Hematopoietic multipotent progenitor cell treated with erythropoietin and hydrocortisone succinate and interleukin-3 and kit ligand, for 8 days (in vitro differentiated cells): ENCODE results near the gene DPYD.

Source experiments
- DNase-seq: peaks from one replicate; pipeline ENCODE4 v3.0.0-alpha.2; 2015

Gene DPYD

DNA sequence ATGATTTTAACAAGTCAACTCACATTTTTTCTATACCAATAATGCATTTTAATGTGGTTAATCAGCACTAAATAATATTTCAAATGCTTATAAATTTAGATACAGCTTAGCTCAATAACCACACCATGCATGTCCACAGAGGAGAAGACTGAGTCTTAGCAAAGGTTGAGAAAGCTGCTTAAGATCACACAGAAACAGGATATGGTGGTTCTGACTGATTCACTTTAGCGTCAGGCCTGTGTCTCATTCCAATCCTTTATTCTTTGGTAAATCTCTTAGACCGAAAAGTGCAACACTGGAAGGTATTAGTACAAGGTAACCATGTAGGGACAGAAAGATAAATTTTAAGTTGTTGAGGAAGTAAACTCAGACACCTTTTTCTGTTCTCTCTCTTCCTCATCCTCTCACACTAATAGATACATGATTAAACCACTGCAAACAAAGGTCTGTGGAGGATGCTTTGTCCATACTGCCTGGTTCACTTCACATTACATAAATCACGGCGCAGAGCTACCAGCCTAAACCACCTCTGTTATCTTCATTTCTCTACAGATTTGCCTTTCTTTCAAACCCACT is 139.0 kb downstream of the DPYD start:
- DNase-seq = no peak

- no peak for DNase-seq
Observed at GRCh38 chr1:97780884-97781283, 139.9 kb downstream of the DPYD start.

GRCh38 chr1:97778718-97779117 is 142.1 kb downstream of the DPYD start:
- no peak for DNase-seq

- DNase-seq = no peak
Observed at GRCh38 chr1:97770376-97770775, 150.5 kb downstream of the DPYD start.

- DNase-seq = no peak
Observed at GRCh38 chr1:97767381-97767780, 153.5 kb downstream of the DPYD start.

DNA sequence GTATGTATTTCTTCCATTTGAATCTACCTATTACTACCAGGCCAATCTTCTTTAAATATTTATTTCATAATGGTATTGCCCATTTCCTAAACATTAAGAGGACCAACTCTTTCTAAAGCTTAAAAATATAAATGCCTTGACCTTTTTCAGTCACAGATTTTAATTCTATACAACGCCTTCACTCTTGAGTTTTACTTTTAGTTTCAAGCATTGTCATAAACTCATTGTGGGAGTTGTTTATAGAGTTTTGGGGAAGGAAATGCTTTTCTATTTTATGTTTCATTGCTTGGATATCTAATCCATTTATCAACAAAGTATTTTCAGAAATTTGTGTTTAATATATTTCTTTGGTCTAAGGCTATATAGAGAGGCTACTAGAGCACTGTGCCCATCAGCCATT is 155.8 kb downstream of the DPYD start:
- no peak for DNase-seq

DNA sequence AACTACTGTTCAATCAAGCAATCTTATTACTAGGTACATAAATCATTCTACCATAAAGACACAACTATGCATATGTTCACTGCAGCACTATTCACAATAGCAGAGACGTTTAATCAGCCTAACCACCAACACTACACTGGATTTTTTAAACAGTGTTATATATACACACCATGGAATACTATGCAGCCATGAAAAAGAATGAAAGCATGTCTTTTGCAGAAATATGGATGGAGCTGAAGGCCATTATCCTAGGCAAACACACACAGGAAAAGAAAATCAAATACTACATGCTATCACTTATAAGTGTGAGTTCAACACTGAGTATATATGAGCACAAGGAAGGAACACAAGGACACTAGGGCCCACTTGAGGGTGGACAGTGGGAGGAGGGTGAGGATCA is 159.2 kb downstream of the DPYD start:
- DNase-seq = no peak

DNA sequence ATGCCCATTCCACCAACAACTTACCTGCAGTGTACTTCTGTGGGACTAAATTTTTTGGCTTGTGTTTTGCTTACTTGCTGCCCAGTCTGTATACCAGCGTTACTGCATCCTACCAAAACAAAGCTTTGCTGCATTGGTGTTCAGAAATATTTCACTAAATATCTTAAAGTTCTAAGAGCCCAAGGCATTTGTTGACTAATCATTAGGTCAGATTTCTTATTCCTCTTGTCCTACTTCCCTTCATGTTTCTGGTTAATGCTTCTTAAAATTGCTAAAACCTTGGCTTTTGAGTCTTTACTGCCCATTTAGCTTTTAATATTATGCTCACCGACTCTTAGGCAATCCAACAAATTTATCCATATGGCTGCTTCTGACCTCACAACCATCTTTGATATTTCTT is 161.8 kb downstream of the DPYD start:
- no peak for DNase-seq

- DNase-seq = no peak
Observed at GRCh38 chr1:97758541-97759057, 162.2 kb downstream of the DPYD start.

- no peak for DNase-seq
Observed at GRCh38 chr1:97745912-97746311, 174.9 kb downstream of the DPYD start.

DNA sequence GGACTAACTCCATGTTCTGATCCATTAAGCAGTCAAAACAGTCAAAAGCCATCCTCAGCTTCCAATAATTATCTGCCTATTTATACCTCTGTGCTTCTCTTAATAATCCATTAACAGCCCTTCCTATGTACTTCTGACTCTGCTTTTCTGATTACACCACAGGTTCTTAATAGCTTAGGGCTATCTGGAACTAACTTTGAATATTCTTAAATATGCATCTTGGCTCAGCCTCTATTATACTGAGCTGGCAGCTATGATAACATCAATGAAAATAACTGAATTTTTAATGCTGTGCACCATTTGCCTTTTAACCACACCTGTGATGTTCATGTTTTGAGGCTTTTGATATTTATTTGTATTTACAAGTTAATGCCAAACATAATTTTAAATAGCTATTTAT is 175.9 kb downstream of the DPYD start:
- no peak for DNase-seq

DNA sequence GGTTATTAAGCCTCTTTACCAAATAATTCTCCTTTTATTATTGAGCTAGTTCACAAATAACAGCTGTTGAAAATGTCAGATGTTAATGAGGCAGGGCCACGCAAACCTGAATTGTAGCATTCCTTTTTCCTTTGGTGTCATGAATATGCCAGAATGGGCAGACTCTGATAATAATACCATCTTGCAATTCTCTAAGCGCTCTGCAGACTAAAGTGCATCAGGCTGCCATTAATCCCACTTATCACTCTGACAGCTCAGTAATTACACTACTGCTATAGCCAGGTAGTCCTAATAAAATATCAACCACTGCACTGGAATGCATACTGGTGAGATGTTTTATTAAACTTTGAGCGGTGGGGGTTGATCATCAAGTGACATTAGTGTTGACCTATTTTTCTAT is 177.7 kb downstream of the DPYD start:
- DNase-seq = no peak

GRCh38 chr1:97740891-97741290 is 179.9 kb downstream of the DPYD start:
- DNase-seq = no peak

- DNase-seq = no peak
Observed at GRCh38 chr1:97739596-97740103, 181.2 kb downstream of the DPYD start.

DNA sequence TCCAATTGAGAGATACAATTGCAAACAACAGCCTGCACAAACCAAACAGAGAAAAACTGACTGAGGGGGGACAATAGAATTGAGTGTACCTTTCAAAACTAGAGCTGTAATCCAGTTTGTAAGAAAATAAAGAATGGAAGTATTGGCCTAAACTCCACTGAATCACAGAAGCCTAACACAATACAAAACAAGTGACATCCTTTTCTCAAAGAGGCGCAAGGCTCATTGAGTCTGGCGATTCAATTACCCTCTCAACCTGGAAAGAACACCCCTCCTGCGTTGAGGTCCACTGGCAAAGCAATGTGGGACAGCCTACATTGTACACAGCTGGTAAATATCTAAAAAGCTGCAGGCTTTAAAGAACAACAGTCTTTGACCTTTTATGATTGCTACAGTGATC is 182.6 kb downstream of the DPYD start:
- no peak for DNase-seq

- no peak for DNase-seq
Observed at GRCh38 chr1:97730271-97730670, 190.6 kb downstream of the DPYD start.

DNA sequence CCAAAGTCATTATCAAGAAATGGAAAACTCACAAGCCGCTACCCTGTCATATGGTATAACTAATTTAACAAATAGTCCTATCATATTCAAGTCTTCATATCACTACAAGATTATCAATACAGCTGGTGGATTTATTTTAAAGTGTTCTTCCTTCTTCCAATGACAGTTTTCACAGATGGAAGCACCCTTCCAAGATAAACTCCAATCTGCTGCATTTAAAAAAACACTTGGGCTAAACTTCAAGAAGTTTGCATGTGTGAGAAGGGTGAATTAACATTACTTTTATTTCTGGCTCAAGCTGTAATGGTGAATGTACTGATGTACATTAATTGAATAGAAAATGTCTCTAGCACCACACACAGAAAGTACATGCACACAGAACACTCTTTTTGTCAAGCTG is 192.4 kb downstream of the DPYD start:
- DNase-seq = no peak

DNA sequence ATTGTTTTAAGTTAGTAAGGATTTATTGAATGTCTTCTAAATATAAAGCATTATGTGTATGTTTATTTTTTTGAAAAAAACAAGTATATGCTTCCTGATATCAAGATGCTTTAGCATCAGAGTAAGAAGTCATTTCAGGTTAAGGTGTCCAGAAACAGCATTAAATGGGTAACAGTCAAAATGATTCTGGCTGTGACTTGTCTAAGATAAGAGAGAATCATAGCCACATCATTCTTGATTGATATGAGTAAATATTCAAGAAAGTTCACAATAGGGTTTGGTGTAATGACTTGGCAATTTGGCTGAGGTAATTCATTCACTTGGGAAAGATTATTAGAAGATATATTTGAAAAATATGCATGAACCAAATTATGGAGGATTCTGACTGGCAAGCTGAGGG is 193.8 kb downstream of the DPYD start:
- no peak for DNase-seq

DNA sequence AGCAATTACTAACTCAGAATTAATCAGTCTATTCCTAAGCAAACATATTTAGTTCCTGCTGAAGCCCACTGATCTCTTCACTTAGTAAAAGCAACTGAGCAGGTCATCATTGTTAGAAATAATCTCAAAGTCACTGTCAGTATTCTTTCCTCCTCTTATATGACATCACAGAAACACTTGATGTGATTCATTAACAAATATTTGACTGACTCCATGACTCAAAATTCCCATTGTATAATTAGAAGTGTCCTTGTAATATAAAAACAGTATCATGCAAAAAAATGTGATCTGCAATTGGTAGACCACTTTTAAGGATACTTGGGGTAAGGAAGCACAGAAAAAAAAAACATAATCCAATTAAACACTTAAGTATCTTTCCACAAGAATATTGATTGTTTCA is 194.4 kb downstream of the DPYD start:
- DNase-seq = no peak

DNA sequence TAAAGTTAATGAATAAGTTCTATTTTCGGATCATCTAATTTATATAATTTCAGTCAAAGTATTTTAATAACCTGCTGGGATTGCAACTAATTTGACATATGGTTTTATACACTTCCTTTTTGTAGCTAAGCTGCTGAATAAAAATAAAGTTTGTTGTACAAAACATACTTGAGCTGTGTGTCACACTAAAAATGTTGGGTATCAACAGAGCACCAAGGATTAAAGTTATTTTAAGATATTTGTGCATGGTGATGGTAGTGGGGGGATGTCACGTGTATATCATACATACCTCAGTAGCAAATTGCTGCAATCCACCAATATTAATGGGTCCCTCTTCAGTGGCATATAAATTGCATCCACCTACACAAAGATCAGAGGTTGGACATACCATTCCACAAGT is 199.6 kb downstream of the DPYD start:
- no peak for DNase-seq

GRCh38 chr1:97712980-97713379 is 207.9 kb downstream of the DPYD start:
- no peak for DNase-seq

DNA sequence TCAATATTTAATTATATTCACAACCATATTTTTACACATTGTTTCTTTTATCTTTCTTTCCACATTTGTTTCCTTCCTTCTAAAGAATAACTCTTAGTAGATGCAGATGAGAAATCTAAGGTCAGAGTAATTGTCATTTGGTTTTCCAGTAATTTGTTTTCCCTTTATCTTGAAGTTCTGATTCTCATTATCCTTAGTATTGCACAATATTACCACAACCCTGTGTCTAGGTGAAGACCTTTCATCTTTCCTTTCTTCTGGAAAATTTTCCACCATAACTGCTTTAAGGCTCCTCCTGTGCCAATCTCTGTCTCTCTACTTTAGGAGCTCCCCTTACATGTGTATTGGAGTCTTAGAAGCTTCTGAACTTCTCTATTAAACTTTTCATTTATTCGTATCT is 209.0 kb downstream of the DPYD start:
- no peak for DNase-seq

DNA sequence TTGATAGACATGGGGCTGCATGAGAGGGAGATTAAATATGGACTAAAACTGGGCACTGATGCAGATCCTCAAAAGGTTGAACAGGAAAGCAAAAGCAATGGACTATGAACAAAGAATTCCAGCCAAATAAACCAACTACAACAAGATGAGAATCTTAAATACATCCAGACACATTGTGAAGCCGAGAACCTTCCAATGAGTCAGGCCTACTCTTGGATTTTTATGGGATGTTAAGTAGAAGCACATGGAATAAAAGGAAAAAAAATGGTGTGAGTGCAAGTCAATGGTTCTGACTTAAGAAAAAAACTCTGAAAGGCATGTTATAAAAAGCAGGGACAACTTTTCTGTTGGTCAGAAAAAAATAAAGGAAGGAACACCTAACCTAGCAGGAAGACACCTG is 227.2 kb downstream of the DPYD start:
- no peak for DNase-seq

- DNase-seq = no peak
Observed at GRCh38 chr1:97691325-97691724, 229.5 kb downstream of the DPYD start.

DNA sequence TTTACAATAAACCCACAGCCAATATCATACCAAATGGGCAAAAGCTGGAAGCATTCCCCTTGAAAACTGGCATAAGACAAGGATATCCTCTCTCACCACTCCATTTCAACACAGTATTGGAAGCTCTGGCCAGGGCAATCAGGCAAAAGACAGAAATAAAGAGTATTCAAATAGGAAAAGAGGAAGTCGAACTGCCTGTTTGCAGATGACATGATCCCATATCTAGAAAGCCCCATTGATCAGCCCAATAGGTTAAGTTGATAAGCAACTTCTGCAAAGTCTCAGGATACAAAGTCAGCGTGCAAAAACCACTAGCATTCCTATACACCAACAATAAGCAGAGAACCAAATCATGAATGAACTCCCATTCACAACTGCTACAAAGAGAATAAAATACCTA is 235.5 kb downstream of the DPYD start:
- DNase-seq = no peak
